SKM-1 (cell line): Measurements from ENCODE around the gene DCBLD1.
"Not testable (repeated sequence)": the region's sequence is repeated elsewhere in the genome, so short reads cannot be mapped to it uniquely, and the experiment has no call there.

Experiments used
- DNase-seq: peaks from one replicate; lab custom pipeline; 2025; ENCODE audit not compliant: unreplicated experiment; lab: John Stamatoyannopoulos, UW

The DCBLD1 gene

DNA sequence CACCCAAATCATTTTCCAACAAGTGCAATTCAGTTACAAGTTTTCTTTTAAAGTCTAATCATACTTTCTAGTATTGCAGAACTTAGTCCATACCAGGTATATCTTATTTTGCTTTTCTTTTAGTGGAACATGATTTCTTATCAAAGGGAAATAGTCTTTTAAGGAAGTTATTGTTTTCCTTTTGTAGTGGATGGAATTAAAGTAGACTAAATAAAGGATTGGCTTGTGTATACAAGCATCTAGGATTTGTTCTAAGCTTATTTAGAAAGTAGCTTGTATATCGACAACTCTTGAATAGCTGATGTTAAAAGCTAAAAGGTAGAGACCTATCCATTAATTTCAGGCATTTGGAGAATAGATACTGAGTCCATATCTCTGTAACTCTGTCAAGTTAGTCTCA lies 14.8 kb downstream of the DCBLD1 start:
- DNase-seq = no peak

DNA sequence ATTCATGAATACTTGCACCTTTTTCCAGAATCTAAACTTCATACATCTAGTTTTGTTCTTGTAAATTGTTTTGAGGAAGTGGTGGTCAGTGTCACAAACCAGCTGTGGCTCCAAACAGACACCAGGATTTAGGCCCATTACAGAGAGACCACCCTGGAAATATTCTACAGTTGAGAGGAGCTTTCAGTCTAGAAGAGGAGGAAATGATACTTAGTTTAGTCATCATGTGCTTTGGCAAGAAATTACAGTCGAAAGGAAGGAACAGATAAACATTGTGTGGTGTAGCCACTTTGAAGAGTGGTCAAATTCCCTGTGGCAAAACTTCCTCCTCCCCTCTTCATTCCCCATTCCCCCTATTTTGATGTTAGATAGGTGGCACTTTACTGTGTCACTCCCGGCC lies 15.7 kb downstream of the DCBLD1 start:
- DNase-seq = peak; percentile 15

DNA sequence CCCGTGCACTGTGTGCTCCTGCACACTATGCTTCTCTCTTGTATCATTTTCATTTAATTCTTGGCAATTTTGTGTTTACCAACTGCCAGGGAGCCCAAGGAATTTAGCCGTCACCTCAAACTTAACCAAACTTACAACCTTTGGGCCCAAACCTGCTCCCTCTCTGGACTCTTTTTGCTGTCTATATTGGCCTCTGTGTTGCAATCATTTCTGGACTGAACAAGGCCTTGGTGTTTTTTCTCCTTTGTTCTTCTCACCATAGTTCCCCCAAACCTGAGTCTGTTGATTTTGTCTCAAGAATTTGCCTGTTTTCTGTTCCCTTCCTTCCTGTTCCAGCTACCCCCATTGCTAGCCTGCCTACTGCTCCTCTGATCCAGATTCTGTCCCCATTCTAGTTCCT lies 19.2 kb downstream of the DCBLD1 start:
- DNase-seq = no peak

DNA sequence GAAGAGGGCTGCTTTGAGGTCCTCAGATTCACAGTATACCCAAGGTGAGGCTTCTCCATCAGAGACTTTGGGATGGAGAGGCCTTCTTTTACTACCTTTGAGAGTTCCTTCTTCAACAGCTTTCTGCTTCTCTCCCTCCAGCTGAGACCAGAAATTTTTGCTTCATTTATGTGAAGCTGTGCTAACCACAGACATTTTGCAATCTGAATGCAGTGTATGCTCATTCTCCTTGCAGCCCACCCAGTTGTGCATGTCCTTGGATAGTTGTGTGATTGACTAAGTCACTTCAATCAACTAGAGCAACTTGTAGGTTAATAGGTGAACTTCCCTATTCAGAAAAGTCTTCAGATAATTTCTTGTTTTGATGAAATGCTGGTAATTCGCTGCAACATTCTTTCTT lies 20.1 kb downstream of the DCBLD1 start:
- no peak for DNase-seq

DNA sequence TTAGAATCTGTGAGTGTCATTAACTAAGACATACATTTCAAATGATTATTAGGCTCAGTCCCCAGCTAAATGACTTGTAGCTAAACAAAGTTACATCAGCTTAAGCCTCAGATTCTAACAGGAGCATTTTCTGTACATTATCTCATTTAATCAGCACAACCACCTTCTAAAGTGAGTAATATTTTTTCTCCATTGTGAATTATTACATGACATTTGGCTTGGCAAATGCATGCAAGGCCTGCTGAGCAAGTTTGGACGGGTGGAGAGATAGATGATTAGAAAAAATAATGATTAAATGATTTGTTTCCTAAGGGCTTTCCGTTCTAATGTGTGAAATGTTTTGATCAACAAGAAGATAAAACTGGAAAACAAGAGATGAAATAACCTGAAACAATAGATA lies 20.7 kb downstream of the DCBLD1 start:
- DNase-seq = no peak

DNA sequence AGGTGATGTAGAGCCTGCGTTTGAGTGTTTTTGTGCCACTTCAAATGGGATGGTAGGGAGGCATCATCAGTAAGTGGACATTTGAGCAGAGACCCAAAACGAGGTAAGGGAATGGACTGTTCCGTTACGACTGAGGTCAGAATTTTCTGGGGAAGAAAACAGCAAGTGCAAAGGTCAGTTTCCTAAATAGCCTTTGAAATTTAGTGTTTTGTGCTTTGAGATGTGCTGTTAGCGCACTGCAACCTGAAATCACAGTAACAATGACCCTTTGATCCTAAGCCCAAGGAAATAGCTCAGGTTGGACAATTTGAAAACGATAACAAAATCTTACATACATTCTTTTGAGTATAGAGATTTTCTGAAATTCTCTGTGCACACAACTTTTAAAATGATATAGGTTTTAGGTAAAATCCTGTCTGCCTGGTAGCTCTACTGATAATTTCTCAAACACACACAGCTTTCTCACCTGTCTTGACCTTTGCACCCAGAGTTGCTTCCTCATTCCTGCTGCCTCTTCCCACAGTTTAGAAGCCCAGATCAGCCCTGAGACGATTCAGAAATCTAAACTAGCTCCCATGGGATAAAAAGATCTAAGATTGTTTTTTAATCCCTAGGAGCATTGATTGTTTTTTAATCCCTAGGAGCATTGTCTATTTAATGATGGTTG lies 22.1 kb downstream of the DCBLD1 start:
- no peak for DNase-seq

DNA sequence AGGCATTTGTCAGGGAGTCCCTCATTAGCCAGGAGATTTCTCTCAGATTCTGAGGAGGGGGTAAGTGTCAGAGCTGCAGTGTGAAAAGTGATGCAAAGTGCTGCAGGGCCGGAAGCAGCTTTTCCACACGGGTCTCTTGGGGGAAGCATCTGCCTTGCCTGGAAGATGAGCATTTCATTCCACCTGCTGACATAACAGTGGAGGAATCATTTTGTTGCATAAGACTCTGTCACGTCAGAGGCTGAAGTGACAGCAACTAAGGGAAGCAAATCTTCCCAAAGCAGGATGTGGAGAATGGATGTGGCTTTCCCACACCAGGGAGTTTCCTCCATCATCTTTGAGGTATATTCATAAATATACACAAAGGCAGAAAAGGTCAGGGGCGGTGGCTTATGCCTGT lies 22.8 kb downstream of the DCBLD1 start:
- no peak for DNase-seq

DNA sequence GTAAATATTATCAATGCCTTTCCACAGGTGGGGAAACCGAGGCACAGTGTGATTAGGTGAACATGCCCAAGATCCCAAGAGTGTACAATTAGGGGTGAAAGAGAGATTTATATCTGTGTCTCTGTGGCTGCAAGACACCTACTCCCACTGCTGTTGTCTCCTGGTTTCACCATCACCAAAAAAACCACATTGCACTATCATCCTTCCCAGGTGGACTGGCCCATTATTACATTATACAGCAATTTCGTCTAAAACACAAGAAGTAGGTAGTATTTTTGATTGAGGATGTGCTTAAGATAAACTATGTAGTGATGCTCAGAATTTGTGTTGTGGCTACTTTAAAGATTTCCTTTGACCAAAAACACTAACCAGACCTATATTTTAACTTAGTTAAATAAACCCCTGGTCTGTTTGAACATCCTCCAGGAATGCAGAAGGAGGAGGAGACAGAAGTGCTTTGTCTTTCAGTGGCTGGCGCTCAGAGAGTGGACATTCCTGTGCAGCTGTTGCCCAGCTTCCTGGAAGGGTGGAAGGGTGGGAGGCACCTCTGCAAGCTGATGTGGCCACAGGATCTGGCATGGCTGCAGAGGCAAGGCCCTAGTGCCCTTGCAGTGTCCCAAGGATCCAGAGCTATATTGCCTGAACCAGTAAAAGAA lies 23.8 kb downstream of the DCBLD1 start:
- no peak for DNase-seq

DNA sequence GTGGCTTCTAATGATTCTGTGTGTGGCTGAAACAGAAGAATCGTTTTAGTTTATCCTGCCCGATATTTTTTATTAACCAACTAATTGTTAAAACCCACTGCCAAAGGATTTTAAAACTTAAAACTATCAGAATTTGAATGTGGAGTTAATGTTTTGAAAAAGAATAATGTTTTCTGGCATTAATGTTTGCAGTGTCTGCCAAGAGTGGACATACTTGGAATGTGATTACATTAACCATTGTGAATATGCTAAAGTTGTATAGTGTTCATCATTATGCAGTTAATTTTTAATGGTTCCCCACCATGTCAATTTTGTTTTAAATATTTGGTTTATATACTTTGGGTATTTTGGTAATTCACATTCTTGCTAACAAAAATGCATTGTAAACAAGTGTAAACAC lies 24.4 kb downstream of the DCBLD1 start:
- no peak for DNase-seq

DNA sequence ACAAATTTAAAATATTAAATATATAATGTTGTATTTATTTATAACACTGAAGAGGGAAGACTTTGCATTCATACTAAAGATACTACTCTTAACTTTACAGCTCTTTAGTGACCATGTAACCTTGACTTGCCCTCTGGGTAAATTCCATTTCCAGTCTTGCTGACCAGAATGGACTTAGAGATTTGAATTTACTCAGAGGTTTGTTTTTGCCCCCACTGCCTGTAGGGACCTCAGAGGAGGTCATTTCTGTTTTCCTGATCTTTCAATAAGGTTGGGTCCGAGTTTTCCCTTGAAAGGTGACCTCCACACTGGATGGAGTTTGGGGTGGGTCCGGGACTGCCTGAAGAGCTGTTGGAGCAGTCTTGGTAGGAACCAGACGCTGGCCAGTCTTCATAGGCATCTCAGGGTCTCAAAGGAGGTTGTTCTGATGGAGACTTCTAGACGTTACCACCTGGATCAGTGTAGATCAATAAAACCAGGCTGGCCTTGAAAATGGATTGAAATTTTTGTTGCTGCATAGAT lies 26.0 kb downstream of the DCBLD1 start:
- DNase-seq = no peak

DNA sequence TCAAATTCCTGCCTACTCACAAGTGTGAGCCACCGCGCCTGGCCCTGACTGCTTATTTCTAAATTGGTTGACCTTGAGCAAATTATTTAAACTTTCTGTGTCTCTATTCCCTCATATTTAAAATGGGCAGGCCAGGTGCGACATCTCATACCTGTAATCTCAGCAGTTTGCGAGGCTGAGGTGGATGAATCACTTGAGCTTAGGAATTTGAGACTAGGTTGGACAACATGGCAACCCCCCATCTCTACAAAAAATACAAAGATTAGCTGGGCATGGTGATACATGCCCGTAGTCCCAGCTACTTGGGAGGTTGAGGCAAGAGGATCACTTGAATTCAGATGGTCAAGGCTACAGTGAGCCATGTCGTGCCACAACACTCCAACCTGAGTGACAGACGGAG lies 26.5 kb downstream of the DCBLD1 start:
- DNase-seq = no peak

DNA sequence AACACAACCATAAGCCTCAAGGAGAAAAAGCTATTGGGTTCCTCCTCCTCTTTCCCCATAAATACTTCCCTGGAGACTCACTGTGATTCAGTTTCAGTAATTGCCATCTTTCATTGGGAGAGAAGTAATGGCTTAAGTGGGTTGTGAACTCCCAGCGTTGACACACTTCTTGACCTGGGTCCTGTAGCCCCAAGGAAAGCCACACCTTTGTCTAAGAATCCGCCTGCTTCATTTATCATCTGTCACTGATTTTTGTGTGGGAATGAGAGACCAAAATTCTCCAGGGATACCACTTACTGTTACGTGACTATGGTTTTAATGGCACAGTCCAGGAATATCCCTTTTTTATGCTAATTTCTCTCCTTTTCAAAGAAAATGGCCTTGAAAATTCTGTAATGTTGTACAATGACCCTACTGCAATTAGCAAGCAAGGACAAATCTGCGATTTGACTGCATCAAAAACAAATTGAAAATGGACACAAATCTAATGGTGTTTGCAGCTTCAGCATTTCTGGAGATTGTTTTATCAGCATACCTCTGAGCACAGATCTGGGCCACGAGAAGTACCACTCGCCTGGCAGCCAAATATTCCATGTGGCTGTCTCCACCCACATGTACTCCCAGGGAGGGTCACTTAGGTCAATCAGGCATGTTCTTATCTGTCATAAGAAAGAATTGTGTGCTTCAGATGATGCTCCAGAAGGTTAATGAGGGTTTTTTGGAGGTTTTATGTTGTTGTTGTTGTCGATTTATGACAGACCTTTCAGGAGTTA lies 29.8 kb downstream of the DCBLD1 start:
- DNase-seq = no peak

DNA sequence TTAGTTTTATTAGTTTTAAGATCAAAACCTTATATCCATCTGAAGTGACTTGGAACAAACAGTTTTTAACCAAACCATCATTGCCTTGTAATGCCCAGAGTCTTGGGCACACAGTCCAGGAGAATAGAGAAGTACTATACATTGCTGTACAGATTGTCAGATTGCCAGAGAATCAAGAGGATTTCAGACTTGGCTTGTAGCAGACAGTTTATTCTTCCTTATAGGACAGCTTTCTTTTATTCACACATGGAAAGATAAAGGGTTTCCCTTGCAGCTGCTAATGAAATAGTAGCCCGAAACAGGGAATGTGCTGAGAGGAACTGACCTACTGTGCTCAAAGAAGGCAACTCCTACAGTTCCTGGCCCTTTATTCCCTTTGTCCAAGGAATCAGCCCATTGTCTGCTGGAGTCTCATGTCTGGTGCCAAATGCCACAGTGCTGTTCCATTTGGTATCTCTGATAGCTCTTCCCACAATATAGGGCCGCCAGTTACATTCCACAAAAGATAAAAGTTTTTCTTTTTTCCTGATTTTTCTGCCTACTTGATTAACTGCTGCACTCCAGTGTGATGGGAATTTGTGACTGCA lies 30.6 kb downstream of the DCBLD1 start:
- no peak for DNase-seq

DNA sequence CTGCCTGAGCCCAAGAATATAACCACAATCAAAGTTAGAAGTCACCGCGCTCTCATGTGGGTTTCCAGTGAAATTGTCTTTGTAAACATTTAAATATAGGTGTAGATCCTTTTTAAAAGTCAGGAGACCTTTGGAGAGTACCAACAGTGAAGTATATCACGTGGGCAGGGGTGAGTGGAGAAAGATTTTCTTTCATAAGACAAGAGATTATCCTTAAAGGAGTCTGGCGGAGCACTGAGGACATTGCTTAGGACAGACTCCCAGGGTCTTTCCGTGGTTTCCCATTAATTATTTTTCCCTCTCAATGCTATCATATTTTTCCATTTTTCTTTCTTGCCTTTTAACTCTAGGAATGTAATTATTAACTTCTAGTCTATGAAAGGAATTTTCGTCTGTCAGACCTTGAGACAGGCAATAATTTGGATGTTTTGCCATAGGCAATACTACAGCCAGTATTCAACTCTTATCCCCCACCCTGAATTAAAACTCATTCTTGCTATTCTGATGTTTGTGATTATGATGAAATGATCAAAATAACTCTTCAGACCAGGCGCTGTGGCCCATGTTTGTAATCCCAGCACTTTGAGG lies 31.4 kb downstream of the DCBLD1 start:
- no peak for DNase-seq

DNA sequence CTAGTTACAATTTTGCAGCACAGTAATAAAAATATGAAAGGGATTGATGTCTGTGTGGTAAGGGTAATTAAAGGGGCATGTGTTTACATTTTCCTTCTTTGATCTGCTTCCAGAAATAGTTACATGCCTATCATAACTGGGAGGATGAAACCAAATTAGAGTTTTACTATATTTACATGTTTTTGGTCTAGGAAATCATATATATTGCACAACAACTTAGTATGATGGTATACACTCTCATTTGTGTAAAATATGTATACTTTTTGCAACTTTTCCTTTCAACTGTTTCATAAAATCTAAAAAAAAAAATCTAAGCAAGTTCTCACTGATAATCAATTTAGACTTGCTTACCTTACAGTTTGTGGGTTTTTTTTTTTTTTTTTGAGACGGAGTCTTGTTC lies 32.2 kb downstream of the DCBLD1 start:
- DNase-seq = no peak

DNA sequence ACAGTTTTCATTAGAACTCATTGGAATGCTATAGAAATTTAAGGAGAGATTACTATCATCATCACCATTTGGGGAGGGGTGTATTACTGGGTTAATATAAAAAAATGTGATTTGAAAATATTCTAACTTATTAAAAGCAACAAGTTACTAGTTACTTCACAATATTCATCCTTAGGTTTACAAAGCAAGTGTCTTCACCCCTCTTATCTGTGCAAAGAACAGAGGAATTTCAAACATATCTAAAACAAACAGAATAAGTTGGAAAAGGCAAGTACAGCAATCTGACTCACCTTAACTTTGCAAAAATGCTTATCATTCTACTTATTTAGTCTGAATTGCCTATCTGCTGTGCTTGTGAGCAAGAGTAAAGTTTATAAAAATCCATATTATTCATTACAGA lies 32.9 kb downstream of the DCBLD1 start:
- no peak for DNase-seq

DNA sequence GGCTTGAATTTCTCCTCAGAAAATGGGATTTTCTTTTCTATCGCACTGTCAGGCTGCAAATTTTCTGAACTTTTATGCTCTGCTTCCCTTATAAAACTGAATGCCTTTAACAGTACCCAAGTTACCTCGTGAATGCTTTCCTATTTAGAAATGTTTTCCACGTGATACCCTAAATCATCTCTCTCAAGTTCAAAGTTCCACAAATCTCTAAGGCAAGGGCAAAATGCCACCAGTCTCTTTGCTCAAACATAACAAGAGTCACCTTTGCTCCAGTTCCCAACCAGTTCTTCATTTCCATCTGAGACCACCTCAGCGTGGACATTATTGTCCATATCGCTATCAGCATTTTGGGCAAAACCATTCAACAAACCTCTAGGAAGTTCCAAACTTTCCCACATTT lies 35.5 kb downstream of the DCBLD1 start:
- DNase-seq = not testable (repeated sequence)

DNA sequence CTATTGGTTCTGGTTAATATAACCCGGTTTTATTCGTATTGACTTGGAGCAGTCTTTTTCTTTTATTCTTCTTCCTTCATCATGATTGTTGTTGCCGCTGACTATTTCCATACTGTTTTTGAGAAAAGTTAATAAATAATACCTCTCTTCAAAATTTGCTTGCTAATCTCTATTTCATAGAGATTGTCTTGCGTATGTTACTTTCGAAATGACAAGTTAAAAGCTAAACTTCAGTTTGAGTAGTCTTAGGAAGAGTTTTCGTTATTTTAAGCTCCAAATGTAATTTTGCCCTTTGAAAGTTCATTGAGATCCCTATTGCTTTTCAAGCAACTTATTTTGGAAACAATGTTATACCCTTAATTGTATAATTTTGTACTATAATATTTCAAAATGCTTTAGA lies 36.4 kb downstream of the DCBLD1 start:
- DNase-seq = no peak

DNA sequence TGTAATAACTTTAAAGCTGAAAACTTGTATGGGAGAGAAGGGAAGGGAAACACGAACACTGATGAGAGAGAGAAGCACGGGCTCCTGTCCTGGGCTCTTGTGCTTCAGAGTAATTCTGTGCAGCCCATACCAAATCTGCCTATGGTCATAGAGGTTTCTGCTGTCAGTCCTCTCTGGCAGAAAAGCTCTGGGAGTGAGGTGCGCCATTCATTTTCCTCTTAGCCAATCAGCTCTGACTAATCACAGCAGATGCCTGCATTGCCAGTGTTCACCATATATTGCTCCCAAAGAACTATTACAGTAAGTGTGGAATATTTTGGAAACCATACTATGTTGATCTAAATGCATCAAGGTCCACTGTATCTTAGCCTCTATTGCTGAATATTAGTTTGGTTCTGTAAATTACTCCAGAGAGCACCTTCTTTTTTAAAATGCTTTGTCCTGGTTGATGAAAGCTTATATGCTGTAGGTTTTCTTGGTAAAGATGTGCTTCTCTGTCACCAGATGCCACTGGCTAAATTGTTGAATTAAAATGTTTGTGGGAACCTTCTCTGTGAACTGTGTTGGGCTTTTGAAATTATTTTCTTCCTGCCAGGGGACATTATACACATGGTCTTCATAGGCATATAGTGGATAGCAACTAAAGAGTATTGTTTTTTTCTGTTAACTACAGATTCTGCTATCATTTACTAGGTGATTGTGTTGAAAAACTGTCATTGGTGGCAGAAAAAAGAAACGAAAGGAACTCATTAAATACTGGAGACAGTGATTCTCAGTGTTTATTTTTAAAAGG lies 38.3 kb downstream of the DCBLD1 start:
- no peak for DNase-seq

DNA sequence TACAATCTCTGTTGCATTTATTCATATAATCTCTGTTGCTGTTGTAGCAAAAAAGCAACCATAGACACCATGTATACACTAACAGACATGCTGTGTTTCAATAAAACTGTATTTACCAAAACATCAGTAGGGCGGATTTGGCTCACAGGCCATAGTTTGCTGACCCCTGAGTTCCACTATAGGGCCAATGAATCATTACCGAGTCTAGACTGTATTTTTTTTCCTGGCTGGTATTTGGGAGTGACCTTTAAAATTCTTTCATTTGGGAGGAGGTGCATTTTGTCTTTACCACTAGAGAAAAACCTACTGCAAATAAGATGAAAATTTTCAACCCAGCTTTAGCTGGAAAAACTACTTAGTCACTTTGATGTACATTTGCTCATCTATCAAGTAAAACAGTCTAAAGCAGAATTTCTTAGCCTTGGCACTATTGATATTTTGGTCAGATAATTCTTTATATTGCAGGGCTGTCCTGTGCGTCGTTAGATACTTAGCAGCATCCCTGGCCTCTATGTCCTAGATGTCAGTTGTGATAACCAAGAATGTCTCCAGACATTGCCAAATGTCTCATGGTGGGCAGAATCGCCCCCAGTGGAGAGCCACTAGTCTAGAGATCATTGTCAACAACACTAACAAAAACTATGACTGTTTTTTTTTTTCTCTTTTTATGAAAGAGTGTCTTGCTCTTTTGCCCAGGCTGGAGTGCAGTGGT lies 39.5 kb downstream of the DCBLD1 start:
- DNase-seq = no peak
